Stomach (tissue), 9 donors: Measurements from ENCODE around the gene ABCA10. TPM values are rescaled to one million over a fixed set of nuclear protein-coding genes. Genes with fewer than 3 reads are reported as not detected.
"Not testable (repeated sequence)": the region's sequence is repeated elsewhere in the genome, so short reads cannot be mapped to it uniquely, and the experiment has no call there.

Experiments
- DNase-seq, 2 donors: peaks; one replicate each; pipeline versions ENCODE4 v3.0.0 to v3.0.0-alpha.2; 2013 to 2019
- H3K27ac ChIP-seq, 5 donors: fragments of 200-600 bp in 4 of 5; sonication (generic) in 4 of 5; one replicate each; pipeline ENCODE4 v1.5.1; 2013 to 2019; ENCODE audit warnings: mild to moderate bottlenecking in 1 of 5, moderate library complexity in 1 of 5
- H3K27me3 ChIP-seq, 3 donors: fragments of 200-600 bp; sonication (generic); one replicate each; pipeline ENCODE4 v1.5.1; 2017 to 2019; ENCODE audit warnings: mixed run types in 1 of 3
- H3K36me3 ChIP-seq, 4 donors: fragments of 200-600 bp; sonication (generic); 1 replicate in 3 of 4; 2 replicates in 1 of 4; pipeline ENCODE4 v1.5.1; 2016 to 2019
- H3K4me1 ChIP-seq, 4 donors: fragments of 200-600 bp; sonication (generic); one replicate each; pipeline ENCODE4 v1.5.1; 2016 to 2019
- H3K4me3 ChIP-seq, 4 donors: fragments of 200-600 bp; sonication (generic) in 3 of 4; one replicate each; pipeline ENCODE4 v1.5.1; 2016 to 2019; ENCODE audit warnings: mild to moderate bottlenecking in 1 of 4
- H3K9me3 ChIP-seq, 4 donors: fragments of 200-600 bp; sonication (generic); one replicate each; pipeline ENCODE4 v1.5.1; 2016 to 2019
- CTCF ChIP-seq, 7 experiments: fragments of 450-650 bp in 4 of 7; fragments of 200-600 bp in 3 of 7; sonication (generic) in 3 of 7; IDR thresholded peaks; one replicate each; pipeline ENCODE4 v1.5.1; 2016 to 2019; ENCODE audit warnings: antibody characterized with exemption in 7 of 7, control low read depth in 2 of 7, mild to moderate bottlenecking in 1 of 7
- EP300 ChIP-seq: sonication (generic); formaldehyde crosslinking; IDR thresholded peaks from one replicate; pipeline ENCODE4 v1.6.1; 2017; ENCODE audit warnings: antibody characterized with exemption
- POLR2A ChIP-seq, 4 donors: fragments of 450-650 bp; IDR thresholded peaks; one replicate each; pipeline ENCODE4 v1.6.1; 2016; ENCODE audit warnings: antibody characterized with exemption in 4 of 4, control low read depth in 2 of 4, mild to moderate bottlenecking in 1 of 4, moderate library complexity in 1 of 4
- POLR2AphosphoS5 ChIP-seq, 3 donors: sonication (generic); formaldehyde crosslinking; IDR thresholded peaks; one replicate each; pipeline ENCODE4 v1.6.1; 2016; ENCODE audit warnings: antibody characterized with exemption in 3 of 3
- WGBS, 5 donors: extraction: QIAGEN DNeasy Blood & Tissue Kit in 3 of 5; methylation state at CpG; one replicate each; pipeline versions ENCODE4 v1.1.5 to v1.1.7; 2013 to 2018; 5-methylcytosine and 5-hydroxymethylcytosine counted together
- intact Hi-C: fragments of 100-400 bp; cut with DNase I; formaldehyde crosslinking; loops from one replicate; pipeline ENCODE4 v1.15.1; 2023; ENCODE audit warnings: low total_unique reads
- polyA plus RNA-seq, 3 donors: library from polyadenylated mRNA; stranded (reverse); fragments of 200-250 nt; gene quantifications; one replicate each; pipeline ENCODE4 v1.2.3, GENCODE V29; 2013
- total RNA-seq, 5 donors: library from RNA; depleted of rRNA; stranded (reverse); fragments of >200 nt; gene quantifications; one replicate each; pipeline versions ENCODE4 v1.1.0 to v1.2.3, GENCODE V29; 2014 to 2016
- donor health status: healthy with polysubstance abuse.
- donor health status: Bipolar disorder and iron deficiency.
- donor health status: healthy.

ABCA10 gene
- total and polyA plus RNA-seq, 8 donors: 0.29 to 34.9 (median 5.0) TPM

DNA sequence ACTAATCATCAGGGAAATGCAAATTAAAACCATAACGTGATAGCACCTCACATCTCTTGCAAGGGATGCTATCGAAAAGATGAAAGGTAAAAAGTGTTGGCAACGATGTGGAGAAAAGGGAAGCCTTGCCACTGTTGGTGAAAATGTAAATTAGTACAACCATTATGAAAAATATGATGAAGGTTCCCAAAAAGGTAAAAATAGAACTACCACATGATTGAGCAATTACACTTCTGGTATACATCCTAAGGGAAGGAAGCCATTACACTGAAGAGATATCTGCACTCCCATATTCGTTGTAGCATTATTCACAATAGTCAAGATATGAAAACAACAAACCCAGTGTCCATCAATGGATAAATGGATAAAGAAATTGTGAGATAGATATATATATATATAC is 21.5 kb downstream of the ABCA10 start:
- no peak overlapping the region for H3K4me3 ChIP-seq
- no peaks in the 10 kb centered on the region for H3K4me1 ChIP-seq
- no peaks in the 10 kb centered on the region for H3K9me3 ChIP-seq
- no peaks in the 10 kb centered on the region for H3K27me3 ChIP-seq
- TF ChIP-seq POLR2A (IDR thresholded peaks at IDR 0.05) (no peak), POLR2AphosphoS5 (IDR thresholded peaks at IDR 0.05) (no peak), EP300 (no peak), CTCF (IDR thresholded peaks at IDR 0.05) (no peak)
- no peak overlapping the region for H3K27ac ChIP-seq
- DNase-seq: no peak
- WGBS, 5 donors: 73 to 85% (median 79%) methylated on average over 4 of the region's 4 CpGs
- no peaks in the 10 kb centered on the region for H3K36me3 ChIP-seq
- intact Hi-C loops: no loop called here

GRCh38 chr17:69198238-69198637 is 30.4 kb downstream of the ABCA10 start:
- no peak for DNase-seq
- no peak for TF ChIP-seq POLR2A (IDR thresholded peaks at IDR 0.05)
- TF ChIP-seq CTCF (IDR thresholded peaks at IDR 0.05): no peak
- no peak for TF ChIP-seq POLR2AphosphoS5 (IDR thresholded peaks at IDR 0.05)
- TF ChIP-seq EP300: no peak
- Histone ChIP-seq H3K4me3 (no peak overlapping the region), H3K27ac (no peak overlapping the region), H3K9me3 (peaks cover 0 to 4% (median 0%) of the 10 kb centered on the region in 4 donors), H3K36me3 (peaks cover 0 to 11% (median 0%) of the 10 kb centered on the region in 4 donors), H3K27me3 (no peaks in the 10 kb centered on the region), H3K4me1 (no peaks in the 10 kb centered on the region)
- 88 to 93% (median 91%) methylated on average over 6 of the region's 6 CpGs for WGBS, 5 donors
- intact Hi-C loops: no loop called here

GRCh38 chr17:69196105-69196653 is 32.4 kb downstream of the ABCA10 start:
- H3K4me3 ChIP-seq, H3K9me3 ChIP-seq, H3K27ac ChIP-seq, DNase-seq, H3K4me1 ChIP-seq, H3K27me3 ChIP-seq, intact Hi-C loops: not testable (repeated sequence)
- H3K36me3 ChIP-seq: peaks cover 0 to 11% (median 0%) of the 10 kb centered on the region in 4 donors
- WGBS, 5 donors: 92 to 99% (median 97%) methylated on average over 30 to 39 of the region's 40 CpGs

DNA sequence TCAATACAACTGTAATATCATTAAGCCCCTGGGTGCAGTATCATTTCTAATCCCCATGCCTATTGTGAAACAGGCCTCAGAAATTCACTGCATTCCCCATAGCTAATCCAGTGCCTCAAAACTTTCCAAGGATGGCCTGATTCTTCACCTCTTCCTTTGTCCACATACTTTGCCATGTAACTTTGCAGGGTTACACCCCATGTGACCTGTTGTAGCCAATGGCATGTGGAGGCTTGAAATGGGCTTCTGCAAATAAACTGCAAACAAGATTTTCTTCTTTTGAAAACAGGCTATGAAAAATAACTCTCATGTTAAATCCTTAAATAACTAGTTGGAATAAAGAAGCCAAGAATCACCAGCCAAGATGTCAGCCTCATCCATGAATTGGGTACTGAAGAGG is 35.9 kb downstream of the ABCA10 start:
- TF ChIP-seq CTCF (IDR thresholded peaks at IDR 0.05) (no peak), POLR2A (IDR thresholded peaks at IDR 0.05) (no peak), EP300 (no peak), POLR2AphosphoS5 (IDR thresholded peaks at IDR 0.05) (no peak)
- intact Hi-C loops: no loop called here

DNA sequence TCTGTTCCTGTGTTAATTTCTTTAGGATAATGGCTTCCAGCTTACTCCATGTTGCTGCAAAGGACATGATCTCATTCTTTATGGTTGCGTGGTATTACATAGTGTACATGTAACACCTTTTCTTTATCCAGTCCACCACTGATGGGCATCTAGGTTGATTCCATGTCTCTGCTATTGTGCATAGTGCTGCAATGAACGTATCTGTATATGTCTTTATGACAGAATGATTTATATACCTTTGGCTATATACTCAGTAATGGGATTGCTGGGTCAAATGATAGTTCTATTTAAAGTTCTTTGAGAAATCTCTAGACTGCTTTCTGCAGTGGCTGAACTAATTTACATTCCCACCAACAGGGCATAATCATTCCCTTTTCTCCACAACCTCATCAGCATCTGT is 39.8 kb downstream of the ABCA10 start:
- DNase-seq: no peak
- TF ChIP-seq EP300 (no peak), POLR2AphosphoS5 (IDR thresholded peaks at IDR 0.05) (no peak), CTCF (IDR thresholded peaks at IDR 0.05) (no peak), POLR2A (IDR thresholded peaks at IDR 0.05) (no peak)
- H3K4me3 ChIP-seq: no peak overlapping the region
- no peaks in the 10 kb centered on the region for H3K4me1 ChIP-seq
- intact Hi-C loops: no loop called here
- 83 to 93% (median 87%) methylated on average over 2 of the region's 2 CpGs for WGBS, 5 donors
- H3K9me3 ChIP-seq: no peaks in the 10 kb centered on the region
- peaks cover 0 to 4% (median 0%) of the 10 kb centered on the region in 4 donors for H3K36me3 ChIP-seq
- no peak overlapping the region for H3K27ac ChIP-seq
- H3K27me3 ChIP-seq: no peaks in the 10 kb centered on the region

More for the DNA sequence above, 35.9 kb downstream of the ABCA10 start:
- no peak for DNase-seq
- Histone ChIP-seq H3K27me3 (no peaks in the 10 kb centered on the region), H3K4me1 (no peaks in the 10 kb centered on the region), H3K36me3 (peaks cover 0 to 11% (median 2%) of the 10 kb centered on the region in 4 donors), H3K9me3 (peaks cover 0 to 4% (median 0%) of the 10 kb centered on the region in 4 donors), H3K4me3 (no peak overlapping the region), H3K27ac (no peak overlapping the region)
